ENCODE measurements around the gene SEMA5A.

GRCh38 chr5:9421884-9422283, 124.0 kb downstream of the SEMA5A start:
- TF ChIP-seq GATA2 (IDR thresholded peaks at IDR 0.05; ENCODE audit: low read depth, low read length) (no peak), GATA3 (IDR thresholded peaks at IDR 0.05; ENCODE audit: low read depth, low read length) (no peak)

All from SH-SY5Y (cell line).